Measurements from ENCODE around the gene ST8SIA3. TPM values are rescaled to one million over a fixed set of nuclear protein-coding genes. Genes with fewer than 3 reads are reported as not detected.

The ST8SIA3 gene
- total and polyA plus RNA-seq, 11 donors = 0.04 TPM; not detected in 10

- Histone ChIP-seq H3K4me3 (no peak overlapping the region), H3K4me1 (no peaks in the 10 kb centered on the region), H3K9me3 (peaks cover 0 to 4% (median 0%) of the 10 kb centered on the region in 12 donors), H3K27ac (no peak overlapping the region), H3K27me3 (peaks cover 0 to 5% (median 0%) of the 10 kb centered on the region in 9 donors), H3K36me3 (no peaks in the 10 kb centered on the region)
- 5 to 13% (median 8%) methylated on average over 1 of the region's 1 CpG for WGBS, 4 donors
- TF ChIP-seq CTCF (IDR thresholded peaks at IDR 0.05) (no peak), POLR2A (IDR thresholded peaks at IDR 0.05) (no peak)
- intact Hi-C loops (cut with DNase I) = loop anchor here in 1 of 10 donors (5.0 kb wide), 1 partner anchor 37 kb away; no protein-coding TSS in a partner anchor
- ATAC-seq (no peak), DNase-seq (no peak)
Measured at GRCh38 chr18:57325491-57326166, 26.7 kb upstream of the ST8SIA3 start.

- H3K27ac ChIP-seq = no peak overlapping the region
- intact Hi-C loops (cut with DNase I) = loop anchor here in 1 of 10 donors (5.0 kb wide), 1 partner anchor 35 kb away; no protein-coding TSS in a partner anchor
- peaks cover 0 to 5% (median 0%) of the 10 kb centered on the region in 9 donors for H3K27me3 ChIP-seq
- TF ChIP-seq CTCF (IDR thresholded peaks at IDR 0.05) = no peak
- no peak for TF ChIP-seq POLR2A (IDR thresholded peaks at IDR 0.05)
- 58 to 67% (median 62%) methylated on average over 8 of the region's 8 CpGs for WGBS, 4 donors
- ATAC-seq = no peak
- H3K36me3 ChIP-seq = no peaks in the 10 kb centered on the region
- no peaks in the 10 kb centered on the region for H3K4me1 ChIP-seq
- H3K9me3 ChIP-seq = peaks cover 0 to 4% (median 0%) of the 10 kb centered on the region in 12 donors
- no peak overlapping the region for H3K4me3 ChIP-seq
- no peak for DNase-seq
Measured at GRCh38 chr18:57326718-57327323, 25.5 kb upstream of the ST8SIA3 start.

- Histone ChIP-seq H3K4me3 (no peak overlapping the region), H3K27me3 (peaks cover 0 to 7% (median 0%) of the 10 kb centered on the region in 9 donors), H3K4me1 (no peaks in the 10 kb centered on the region), H3K9me3 (peaks cover 0 to 4% (median 0%) of the 10 kb centered on the region in 12 donors), H3K27ac (no peak overlapping the region), H3K36me3 (no peaks in the 10 kb centered on the region)
- ATAC-seq = no peak
- 75 to 81% (median 77%) methylated on average over 3 of the region's 3 CpGs for WGBS, 4 donors
- intact Hi-C loops (cut with DNase I) = loop anchor here in 1 of 10 donors (5.0 kb wide), 1 partner anchor 34 kb away; no protein-coding TSS in a partner anchor
- no peak for DNase-seq
- TF ChIP-seq POLR2A (IDR thresholded peaks at IDR 0.05) = no peak
- no peak for TF ChIP-seq CTCF (IDR thresholded peaks at IDR 0.05)
Measured at GRCh38 chr18:57328665-57329064, 23.7 kb upstream of the ST8SIA3 start.

GRCh38 chr18:57329856-57330255 is 22.5 kb upstream of the ST8SIA3 start:
- no peak overlapping the region for H3K4me3 ChIP-seq
- H3K36me3 ChIP-seq = no peaks in the 10 kb centered on the region
- TF ChIP-seq POLR2A (IDR thresholded peaks at IDR 0.05) (no peak), CTCF (IDR thresholded peaks at IDR 0.05) (no peak)
- intact Hi-C loops (cut with DNase I) = loop anchor here in 1 of 10 donors (5.0 kb wide), 1 partner anchor 32 kb away; no protein-coding TSS in a partner anchor
- peaks cover 0 to 14% (median 0%) of the 10 kb centered on the region in 9 donors for H3K27me3 ChIP-seq
- no peaks in the 10 kb centered on the region for H3K4me1 ChIP-seq
- ATAC-seq (no peak), DNase-seq (no peak)
- peaks cover 0 to 4% (median 0%) of the 10 kb centered on the region in 12 donors for H3K9me3 ChIP-seq
- no peak overlapping the region for H3K27ac ChIP-seq
- 60 to 62% (median 61%) methylated on average over 5 of the region's 5 CpGs for WGBS, 4 donors

Data from heart left ventricle (tissue), 16 donors.